GM19438 (cell line): Measurements from ENCODE around the gene DGKZ.

Source experiments
- ATAC-seq: cut with Tn5 transposase; IDR thresholded peaks from one replicate; pipeline ENCODE4 v1.9.1; 2021; ENCODE audit warnings: low read depth; ENCODE audit not compliant: unreplicated experiment

DGKZ gene

DNA sequence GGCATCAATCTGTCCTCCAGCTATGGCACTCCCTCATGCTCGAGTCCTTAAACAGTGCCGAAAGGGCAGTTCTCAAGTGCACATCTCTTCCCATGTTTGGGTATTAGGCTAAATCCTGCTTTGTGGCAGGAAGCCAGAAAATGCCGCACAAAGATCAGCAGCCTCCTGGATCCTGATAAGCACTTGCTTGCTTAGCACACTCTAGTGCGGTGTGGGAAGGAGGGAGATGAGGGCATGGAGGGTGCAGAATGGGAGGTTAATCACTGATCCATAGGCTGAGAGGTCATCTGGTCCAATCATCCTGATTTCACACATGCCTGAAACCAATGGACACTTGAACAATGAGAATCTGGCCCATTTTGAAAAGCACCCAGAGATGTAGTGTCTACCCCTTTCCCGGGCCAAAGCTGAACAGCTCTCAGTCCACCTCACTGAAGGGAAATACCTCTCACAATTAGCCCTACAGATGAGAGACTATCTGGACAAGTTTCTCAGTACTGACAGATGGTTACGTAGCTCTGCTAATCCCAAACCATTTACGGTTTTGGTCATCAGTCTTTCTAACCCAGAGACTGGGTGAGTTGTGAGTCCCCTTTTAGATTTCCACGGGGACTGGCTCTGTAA is 74.1 kb downstream of the DGKZ start:
- no peak for ATAC-seq

GRCh38 chr11:46422588-46422987 is 75.3 kb downstream of the DGKZ start:
- no peak for ATAC-seq

- no peak for ATAC-seq
Observed at GRCh38 chr11:46426233-46426991, 79.1 kb downstream of the DGKZ start.

DNA sequence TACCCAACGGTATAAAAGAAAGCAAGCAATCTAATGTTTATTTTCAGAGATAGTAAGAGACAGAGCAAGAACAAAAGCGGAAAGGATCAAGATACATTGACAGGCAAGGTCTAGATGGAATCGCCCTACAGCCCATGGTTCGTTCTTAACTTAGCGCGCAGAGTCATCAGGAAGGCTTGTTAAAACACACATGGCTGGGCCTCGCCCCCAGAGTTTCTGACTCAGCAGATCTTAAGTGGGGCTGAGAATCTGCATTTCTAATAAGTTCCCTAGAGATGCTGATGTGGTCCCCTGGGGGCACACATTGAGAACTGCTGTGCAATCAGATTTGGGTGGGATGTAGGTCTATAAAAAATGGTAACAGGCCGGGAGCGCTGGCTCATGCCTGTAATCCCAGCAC is 80.1 kb downstream of the DGKZ start:
- no peak for ATAC-seq

GRCh38 chr11:46429717-46430116 is 82.5 kb downstream of the DGKZ start:
- no peak for ATAC-seq
